NOMO-1 (cell line): ENCODE data around the gene AAK1.
"Not testable (repeated sequence)": the region's sequence is repeated elsewhere in the genome, so short reads cannot be mapped to it uniquely, and the experiment has no call there.

Experiments used
- DNase-seq, 2 experiments: peaks; one replicate each; lab custom pipeline; 2025; ENCODE audit not compliant: unreplicated experiment in 2 of 2; lab: John Stamatoyannopoulos, UW

AAK1 gene

GRCh38 chr2:69462780-69463179 is 180.8 kb downstream of the AAK1 start:
- DNase-seq, result no peak

DNA sequence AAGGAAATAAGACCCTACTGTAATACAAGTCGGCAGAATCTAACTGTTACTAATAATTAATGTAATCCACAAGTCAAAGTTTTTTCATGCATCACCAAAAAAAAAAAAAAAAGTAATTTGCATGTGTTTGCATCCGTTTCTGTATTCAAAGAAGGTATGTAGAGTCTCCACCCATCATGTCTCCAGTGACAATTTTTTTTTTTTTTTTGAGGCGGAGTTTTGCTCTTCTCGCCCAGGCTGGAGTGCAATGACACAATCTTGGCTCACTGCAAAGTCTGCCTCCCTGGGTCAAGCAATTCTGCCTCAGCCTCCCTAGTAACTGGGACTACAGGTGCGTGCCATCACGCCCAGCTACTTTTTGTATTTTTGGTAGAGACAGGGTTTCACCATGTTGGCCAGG is 182.1 kb downstream of the AAK1 start:
- no peak for DNase-seq

DNA sequence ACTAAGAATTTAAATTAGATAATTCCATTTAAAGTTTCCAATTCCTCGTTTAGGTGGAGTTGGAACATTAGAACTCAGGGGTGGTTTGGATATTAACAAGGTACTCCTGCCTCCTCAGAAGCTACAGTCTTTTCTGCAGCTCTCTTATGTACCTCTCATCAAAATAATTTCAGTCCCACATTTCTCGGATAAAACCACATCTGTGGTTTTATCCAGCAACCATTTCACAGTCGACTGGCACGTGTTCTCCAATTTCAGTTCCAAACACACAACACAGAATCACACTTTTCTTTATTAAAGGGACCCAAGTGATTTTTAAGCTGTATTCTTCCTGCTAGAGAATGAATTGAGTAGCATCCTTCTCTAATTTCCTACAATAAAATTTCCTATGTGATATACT is 183.6 kb downstream of the AAK1 start:
- no peak for DNase-seq

- peak in 1 of 2 experiments; percentile 31 for DNase-seq
Observed at GRCh38 chr2:69456950-69457445, 186.5 kb downstream of the AAK1 start.

- no peak for DNase-seq
Observed at GRCh38 chr2:69456154-69456553, 187.4 kb downstream of the AAK1 start.

DNA sequence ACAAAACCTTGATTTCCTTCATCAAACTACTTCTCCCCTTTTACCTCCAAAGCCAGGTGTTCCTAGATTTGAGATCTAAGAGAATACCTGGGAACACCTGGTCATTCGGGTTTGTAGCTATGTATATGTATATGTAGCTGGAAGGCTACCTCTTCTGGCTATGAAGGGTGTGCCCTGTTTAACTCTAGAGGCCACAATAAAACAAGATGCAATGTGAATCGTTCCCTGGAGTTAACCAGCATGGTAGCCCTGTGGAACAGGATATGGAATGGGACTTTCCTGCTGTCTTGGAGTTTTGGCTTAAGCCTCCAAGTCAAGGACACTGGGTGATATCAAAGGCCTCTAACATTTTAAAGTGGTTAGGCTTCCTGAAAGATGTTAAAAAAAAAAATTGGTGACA is 188.6 kb downstream of the AAK1 start:
- no peak for DNase-seq

GRCh38 chr2:69453475-69454129 is 189.9 kb downstream of the AAK1 start:
- DNase-seq, result no peak

- DNase-seq, result no peak
Observed at GRCh38 chr2:69452687-69453086, 190.9 kb downstream of the AAK1 start.

DNA sequence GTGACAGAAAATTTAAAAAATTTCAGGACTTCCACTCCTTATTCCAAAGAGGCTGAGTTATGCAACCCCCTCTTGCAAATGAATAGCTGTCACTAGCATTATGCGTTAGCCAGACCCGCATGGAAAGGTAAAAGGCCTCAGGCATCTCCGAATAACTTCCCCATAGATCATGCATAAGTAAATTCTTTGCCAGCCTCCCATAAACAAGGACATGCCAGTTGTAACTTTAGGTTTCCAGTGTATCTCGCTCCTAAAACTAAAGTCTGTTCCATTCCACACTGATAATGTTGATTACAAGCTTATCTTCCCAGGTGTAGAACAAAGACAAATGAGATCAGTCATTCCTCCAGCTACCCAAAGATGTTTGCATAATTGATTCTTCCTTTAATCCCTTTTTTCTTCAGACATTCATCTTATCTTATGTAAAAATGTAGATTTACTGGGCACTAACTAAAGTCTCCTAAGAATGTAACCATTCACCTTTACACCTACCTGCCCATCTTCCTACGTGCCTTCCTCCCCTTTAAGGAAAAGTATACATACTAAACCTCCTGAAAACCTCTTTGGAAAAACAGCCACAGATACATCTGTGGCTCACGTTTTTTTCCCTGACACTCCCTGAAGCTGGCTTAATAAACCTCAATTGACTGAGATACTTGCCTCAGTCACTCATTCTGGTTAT is 192.7 kb downstream of the AAK1 start:
- no peak for DNase-seq

DNA sequence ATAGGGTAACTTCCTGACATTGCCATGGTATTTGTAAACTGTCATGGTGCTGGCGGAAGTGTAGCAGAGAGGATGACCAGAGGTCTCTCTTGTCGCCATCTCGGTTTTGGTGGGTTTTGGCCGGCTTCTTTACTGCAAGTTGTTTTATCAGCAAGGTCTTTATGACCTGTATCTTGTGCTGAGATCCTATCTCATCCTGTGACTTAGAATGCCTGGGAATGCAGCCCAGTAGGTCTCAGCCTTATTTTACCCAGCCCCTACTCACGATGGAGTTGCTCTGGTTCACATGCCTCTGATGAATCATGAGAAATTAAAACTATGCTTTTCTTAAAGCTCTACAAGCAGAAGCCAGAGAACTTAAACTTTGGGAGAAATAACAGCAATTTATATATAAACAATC is 193.6 kb downstream of the AAK1 start:
- DNase-seq, result no peak

DNA sequence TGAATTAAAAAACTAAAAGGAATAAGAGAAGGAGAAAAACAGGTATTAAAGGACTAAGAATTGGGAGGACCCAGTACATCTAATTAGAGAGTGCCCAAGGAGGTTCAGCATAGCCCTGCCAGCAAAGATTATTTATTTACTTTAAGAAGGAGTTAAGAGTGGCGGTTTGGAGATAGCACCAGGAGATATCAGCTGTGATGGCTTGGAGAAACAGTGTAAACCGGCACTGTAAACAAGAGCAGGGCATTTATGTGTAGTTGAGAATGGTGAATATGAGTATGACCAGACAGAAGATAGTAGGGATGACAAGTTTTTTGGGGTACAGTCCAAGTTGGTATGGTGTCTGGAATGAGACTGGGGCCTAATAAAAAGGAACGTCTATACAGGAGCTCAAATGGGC is 199.9 kb downstream of the AAK1 start:
- DNase-seq, result not testable (repeated sequence)

DNA sequence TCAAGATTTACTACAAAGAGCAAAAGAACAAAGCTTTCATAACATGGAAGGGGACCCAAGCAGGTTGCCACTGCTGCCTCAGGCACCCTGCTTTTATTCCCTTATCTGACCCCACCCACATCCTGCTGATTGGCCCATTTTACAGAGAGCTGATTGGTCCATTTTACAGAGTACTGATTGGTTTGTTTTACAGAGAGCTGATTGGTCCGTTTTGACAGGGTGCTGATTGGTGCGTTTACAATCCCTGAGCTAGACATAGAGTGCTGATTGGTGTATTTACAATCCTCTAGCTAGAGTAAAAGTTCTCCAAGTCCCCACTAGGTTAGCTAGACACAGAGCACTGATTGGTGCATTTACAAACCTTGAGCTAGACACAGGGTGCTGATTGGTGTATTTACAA is 204.0 kb downstream of the AAK1 start:
- DNase-seq, result not testable (repeated sequence)

DNA sequence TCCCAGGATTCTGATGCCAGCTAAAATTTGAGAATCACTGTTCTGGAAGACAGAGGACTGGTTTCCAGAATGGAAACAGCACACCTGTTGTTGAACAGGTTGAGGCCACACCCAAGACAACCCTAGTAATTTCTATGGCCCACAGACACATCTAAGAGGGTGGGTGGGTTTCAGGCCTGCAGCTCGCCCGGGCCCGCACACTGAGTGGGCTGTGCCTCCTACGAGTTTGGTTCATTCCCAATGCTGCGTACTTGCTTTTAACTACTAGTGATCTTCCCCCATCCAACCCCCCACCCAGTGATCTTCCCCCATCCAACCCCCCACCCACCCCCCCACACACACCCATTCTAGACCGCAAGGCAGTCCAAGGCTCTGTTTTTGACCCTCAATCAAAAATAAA is 205.0 kb downstream of the AAK1 start:
- DNase-seq, result no peak

- no peak for DNase-seq
Observed at GRCh38 chr2:69437751-69438154, 205.8 kb downstream of the AAK1 start.

GRCh38 chr2:69436938-69437750 is 206.4 kb downstream of the AAK1 start, which contains the start of gene NFU1:
TSS of gene NFU1 (minus strand) at chr2:69437435. CDS start at chr2:69437422, 13 bp downstream.
- peak; percentile 94 to 95 for DNase-seq

DNA sequence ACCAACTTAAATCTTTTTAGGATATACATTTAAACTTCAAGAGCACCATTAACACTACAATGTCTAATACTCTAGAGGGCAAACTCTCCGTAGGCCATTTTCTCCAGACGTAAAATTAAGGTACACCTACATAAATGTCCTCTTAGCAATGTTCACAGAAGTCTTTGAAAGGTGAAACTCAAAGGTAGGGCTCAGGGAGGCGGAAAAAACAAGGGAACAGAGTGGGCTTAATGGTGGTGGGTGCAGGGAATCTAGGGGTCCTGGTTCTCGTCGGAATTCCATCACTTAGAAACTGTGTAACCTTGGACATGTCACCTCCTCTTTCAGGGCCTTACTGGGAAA is 207.0 kb downstream of the AAK1 start:
- DNase-seq, result peak in 1 of 2 experiments; percentile 55

DNA sequence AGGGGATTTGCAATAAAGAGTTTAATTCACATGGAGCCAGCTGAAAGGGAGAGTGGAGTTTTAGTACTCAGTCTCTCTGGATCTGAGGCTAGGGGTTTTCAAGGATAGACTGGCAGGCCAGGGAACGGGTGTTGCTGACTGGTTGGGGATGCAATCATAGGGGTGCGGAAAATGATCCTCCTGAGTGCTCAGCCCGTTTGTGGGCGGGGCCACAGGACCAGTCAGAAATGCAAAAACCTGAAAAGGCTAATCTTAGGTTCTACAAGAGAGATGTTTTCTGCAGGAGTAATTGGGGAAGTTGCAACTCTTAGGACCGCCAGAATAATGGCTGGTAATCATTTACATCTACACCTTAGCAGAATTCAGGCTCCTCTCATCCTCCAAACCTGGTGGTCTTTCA is 208.8 kb downstream of the AAK1 start:
- no peak for DNase-seq

GRCh38 chr2:69429491-69430183 is 213.9 kb downstream of the AAK1 start:
- no peak for DNase-seq

DNA sequence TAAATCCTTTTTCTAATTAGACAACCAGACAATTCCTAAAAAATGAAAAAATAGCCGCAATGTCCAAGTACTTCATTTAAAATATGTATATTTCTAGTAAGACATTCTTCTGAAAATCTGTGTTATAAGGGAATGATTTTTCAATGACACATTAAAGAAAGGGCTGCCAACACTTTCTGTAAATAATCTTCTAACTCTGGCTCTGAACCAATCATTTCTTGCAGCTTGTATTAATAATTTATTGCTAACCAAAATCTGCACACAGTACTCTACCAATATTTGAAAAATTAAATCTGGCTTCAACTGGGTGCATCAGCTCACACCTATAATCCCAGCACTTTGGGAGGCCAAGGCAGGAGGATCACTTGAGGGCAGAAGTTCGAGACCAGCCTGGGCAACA is 214.6 kb downstream of the AAK1 start:
- no peak for DNase-seq

DNA sequence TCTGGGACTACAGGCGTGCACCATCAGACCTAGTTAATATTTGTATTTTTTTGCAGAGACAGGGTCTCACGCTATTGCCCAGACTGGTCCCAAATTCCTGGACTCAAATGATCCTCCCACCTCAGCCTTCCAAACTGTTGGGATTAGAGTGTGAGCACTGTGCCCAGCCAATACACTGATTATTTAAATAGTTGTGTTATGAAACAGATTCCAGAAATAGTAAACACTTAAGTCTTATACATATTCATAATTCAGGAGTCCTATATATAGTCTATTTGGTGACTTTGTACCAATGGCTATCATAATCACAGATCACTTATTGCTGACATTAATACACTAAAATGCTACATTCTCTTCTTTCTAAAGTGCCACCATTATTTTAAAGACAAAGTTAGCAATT is 219.1 kb downstream of the AAK1 start:
- no peak for DNase-seq

- DNase-seq, result no peak
Observed at GRCh38 chr2:69422198-69422597, 221.3 kb downstream of the AAK1 start.
